Stimulated activated CD8-positive, alpha-beta memory T cell treated with anti-CD3 and anti-CD28 coated beads, Interleukin-12 subunit alpha, Interleukin-12 subunit beta, amount 100 ng/mL, for 24 hours (primary cell): ENCODE data around the gene CREBZF.
"Not testable (repeated sequence)": the region's sequence is repeated elsewhere in the genome, so short reads cannot be mapped to it uniquely, and the experiment has no call there.

ENCODE experiments used
- DNase-seq: peaks from one replicate; pipeline ENCODE4 v3.0.0-alpha.2; 2020; ENCODE audit errors: extremely low read depth

CREBZF gene

DNA sequence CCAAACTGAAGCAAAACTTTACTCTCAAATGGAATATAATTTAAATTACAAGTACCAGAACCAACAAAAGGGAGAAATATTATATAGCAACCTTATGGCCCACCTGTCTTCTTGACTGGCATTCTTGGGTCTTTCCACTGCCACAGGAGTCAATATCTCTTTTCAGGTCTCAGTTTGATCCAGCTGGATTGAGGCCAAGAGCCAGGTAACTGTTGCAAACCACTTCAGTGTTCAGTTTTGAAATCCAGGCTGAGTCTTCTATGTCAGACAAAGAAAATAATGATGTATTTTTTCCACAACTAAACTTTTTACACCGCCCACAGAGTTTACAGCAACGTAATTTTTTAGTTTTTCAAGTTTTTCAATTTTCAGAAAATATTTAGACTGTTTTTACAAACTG is 38.4 kb downstream of the CREBZF start:
- DNase-seq: no peak

DNA sequence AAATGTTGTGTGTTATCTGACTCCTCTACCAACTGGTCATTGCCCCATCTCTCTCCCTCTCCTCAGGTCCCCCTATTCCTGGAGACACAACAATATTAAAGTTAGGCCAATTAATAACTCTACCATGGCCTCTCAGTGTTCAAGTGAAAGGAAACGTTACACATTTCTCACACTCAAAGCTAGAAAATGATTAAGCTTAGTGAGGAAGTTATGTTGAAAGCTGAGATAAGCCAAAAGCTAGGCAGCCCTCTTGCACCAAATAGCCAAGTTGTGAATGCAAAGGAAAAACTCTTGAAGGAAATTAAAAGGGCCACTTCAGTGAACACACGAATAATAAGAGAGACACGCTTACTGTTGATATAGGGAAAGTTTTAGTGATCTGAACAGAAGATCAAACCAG is 44.7 kb downstream of the CREBZF start:
- DNase-seq: no peak

DNA sequence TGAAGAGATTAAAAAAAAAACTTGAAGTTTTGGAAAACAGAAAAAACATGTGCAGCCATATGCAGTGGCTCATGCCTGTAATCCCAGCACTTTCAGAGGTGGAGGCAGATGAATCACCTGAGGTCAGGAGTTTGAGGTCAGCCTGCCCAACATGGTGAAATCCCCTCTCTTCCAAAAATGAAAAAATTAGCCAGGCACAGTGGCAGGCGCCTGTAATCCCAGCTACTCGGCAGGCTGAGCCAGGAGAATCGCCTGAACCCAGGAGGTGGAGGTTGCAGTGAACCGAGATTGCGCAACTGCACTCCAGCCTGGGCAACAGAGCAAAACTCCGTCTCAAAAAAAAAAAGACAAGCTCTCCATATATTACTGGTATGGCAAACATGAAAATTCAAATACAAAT is 45.4 kb downstream of the CREBZF start:
- DNase-seq: no peak

DNA sequence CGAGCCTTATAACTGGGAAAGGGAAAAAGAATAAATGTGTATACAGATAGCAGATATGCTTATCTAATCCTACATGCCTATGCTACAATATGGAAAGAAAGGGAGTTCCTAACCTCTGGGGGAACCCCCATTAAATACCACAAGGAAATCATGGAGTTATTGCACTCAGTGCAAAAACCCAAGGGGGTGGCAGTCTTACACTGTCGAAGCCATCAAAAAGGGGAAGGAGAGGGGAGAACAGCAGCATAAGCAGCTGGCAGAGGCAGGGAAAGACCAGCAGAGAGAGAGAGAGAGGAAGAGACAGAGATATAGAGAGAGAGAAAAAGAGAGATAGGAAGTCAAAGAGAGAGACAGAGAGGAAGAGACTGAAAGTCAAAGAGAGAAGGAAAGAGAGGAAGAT is 53.3 kb downstream of the CREBZF start:
- not testable (repeated sequence) for DNase-seq
